GM10847 (cell line): ENCODE results near the gene CAMSAP1.
A peak's percentile ranks its signal among the peaks of the same experiment; 100 is the strongest.

Source experiments
- POLR2A ChIP-seq: IDR thresholded peaks from 2 replicates; pipeline ENCODE4 v1.6.1; 2011; ENCODE audit not compliant: insufficient read length; ENCODE audit errors: extremely low read depth

Gene CAMSAP1

GRCh38 chr9:135907431-135908092 lies at the start of gene CAMSAP1:
TSS of gene CAMSAP1 (minus strand) at chr9:135907546. CDS start at chr9:135907159, 387 bp downstream.
- peak; percentile 61 for TF ChIP-seq POLR2A

DNA sequence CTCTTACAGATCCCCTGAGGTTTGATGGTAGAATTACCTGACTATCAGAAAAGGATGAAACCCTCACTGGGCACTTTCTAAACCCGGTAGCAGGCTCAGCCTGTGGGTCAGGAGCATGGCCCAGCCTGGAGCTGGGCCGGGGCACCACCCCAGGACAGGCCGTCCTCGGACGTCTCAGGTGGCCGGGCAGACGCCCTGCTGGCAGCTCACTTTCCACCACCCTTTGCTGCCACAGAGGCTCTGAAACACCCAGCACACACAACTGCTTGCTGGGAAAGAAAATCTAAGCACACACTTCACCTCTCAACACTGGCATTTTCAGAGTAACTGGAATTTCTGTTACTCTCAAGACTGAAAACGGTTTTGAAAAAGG lies 49.4 kb upstream of the CAMSAP1 start:
- TF ChIP-seq POLR2A = no peak

- TF ChIP-seq POLR2A = no peak
These were observed 48.8 kb upstream of the CAMSAP1 start for GRCh38 chr9:135955934-135956801.

DNA sequence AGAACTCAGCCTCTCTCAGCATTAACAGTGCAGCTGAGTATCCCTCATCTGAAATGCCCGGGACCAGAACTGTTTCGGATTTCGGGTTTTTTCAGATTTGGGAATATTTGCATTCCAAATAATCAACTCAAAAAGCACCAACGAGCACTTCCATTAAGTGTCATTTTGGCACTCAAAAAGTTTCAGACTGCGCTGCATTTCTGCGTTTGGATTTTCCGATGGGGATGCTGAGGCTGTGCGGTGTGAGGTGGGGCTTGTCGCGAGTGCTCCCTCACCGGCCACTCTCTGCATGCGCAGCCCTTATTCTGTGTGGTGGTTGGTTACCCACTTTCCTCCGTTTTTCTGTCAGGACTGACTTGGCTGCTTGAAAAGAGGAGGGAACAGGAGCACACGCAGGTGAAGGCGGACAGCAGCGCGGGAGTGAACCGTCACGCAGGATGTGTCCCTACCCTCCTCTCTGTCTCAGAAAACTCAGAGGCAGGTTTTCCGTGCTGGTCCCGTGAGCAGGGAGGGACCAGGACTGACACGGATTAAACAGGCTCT lies 45.4 kb upstream of the CAMSAP1 start:
- TF ChIP-seq POLR2A = no peak

DNA sequence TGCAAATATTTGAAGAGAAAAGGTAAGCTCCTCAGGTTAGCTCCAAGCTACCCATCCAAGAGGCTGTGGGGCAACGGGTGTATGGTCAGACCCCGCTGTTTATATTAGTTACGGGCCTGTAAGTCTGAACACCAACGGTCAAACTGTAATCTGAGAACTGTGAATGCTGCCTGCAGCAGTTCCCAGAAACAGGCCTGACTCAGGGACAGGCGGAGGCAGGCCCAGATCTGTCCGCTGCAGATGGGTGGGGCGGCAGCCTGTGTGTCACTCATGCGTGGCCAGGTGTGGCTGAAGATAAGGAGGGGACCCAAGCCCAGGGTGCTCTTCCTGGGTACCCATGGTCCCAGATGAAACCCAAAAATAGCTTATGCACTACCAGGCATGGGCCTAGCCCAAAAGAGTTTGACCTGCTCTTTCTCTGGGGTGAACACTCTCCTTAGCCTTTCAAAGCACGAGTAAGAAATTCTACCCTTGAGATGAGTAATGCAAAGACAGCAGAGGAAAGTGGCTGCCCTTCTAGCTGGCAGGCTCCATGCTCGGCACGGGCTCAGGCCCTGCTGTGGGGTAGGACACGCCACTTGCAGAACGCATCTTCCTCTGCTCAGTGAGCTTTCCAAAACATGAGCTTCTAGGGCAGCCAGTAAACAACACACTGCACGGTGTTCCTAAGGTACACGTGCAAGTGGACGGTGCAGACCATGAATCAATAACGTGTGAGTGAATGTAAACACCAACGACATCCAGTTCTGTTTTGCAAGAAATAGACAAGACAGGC lies 44.7 kb upstream of the CAMSAP1 start:
- no peak for TF ChIP-seq POLR2A

- TF ChIP-seq POLR2A = no peak
These were observed 42.9 kb upstream of the CAMSAP1 start for GRCh38 chr9:135950135-135950682.

DNA sequence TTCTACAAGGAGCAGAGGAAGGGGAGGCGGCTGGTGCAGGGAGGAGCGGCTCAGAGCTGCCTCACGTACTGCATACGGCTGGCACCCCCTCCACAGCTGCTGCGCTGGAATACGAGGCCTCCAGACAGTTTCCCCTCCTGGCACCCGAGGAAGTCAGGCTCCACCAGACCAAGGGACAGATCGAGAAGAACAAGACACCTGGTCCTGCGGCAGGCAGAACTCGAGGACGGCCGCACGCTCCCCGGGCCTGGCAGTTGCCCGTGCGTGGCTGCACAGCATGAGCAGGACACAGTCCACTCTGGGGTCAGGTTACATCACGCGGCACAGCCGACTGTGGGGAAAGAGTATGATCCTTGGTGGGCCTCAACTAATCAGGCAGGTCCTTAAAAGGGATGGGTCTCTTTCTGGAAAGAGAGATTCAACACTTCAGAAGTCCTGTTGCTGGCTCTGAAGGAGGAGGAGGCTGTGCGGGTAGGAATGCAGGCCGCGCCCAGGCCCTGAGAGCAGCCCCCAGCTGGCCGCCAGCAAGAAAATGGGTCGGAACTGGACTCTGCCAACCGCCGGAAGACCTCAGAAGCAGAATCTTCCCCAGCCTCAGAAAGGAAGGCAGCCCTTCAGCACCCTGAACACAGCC lies 42.3 kb upstream of the CAMSAP1 start:
- TF ChIP-seq POLR2A = no peak

DNA sequence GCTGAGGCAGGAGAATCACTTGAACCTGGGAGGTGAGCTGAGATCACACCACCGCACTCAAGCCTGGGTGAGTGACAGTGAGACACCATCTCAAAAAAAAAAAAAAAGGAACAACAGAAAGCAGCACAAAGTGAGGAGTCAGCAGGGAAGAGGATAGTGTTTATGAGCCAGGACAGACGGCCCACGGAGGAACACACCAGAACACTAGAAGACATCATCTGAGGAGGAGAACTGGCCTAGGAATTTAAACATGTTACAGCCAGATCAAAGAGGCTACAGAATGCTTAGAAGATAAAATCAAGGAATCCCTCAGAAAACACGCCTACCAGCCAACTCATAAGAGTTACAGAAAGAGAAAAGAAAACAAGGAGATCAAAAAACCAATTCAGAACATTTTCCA lies 41.6 kb upstream of the CAMSAP1 start:
- no peak for TF ChIP-seq POLR2A

DNA sequence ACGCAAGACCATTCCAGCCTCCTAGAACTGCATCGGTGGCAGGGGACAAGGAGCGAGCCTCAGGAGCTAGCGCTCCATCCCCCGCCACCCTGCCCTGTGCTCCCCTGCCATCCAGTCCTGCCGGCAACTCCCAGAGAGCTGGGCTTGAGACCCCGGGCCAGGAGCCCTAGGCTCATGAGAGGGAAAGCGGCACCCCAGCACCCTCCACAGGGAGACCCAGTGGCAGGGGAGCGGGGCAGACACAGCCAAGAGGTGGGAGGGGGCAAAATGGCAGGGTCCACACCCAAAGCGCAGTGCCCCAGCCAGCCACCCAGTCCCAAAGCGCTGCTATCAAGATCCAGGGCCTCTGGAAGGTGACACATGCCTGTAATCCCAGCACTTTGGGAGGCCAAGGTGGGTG lies 41.1 kb upstream of the CAMSAP1 start:
- TF ChIP-seq POLR2A = no peak

DNA sequence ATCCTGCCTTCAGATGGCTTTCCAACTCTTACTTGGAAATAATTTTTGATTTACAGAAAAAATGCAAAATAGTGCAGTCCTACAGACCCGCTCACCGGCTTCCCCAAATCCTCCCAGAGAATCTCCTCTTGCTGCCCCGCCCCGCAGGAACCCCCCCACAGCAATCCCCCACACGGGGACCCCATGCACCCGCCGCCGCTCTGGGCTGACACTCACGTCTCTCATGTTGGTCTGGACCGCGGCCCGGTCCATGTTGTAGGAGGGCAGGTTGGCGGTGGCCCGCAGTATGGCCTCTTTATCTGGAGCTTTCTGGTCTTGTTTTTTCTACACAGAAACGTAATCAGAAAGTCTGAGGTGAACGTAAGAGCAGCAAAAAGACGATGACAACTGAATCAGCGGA lies 40.2 kb upstream of the CAMSAP1 start:
- no peak for TF ChIP-seq POLR2A

GRCh38 chr9:135946392-135946994 lies 39.1 kb upstream of the CAMSAP1 start:
- TF ChIP-seq POLR2A = no peak

- TF ChIP-seq POLR2A = no peak
These were observed 38.6 kb upstream of the CAMSAP1 start for GRCh38 chr9:135945969-135946368.

DNA sequence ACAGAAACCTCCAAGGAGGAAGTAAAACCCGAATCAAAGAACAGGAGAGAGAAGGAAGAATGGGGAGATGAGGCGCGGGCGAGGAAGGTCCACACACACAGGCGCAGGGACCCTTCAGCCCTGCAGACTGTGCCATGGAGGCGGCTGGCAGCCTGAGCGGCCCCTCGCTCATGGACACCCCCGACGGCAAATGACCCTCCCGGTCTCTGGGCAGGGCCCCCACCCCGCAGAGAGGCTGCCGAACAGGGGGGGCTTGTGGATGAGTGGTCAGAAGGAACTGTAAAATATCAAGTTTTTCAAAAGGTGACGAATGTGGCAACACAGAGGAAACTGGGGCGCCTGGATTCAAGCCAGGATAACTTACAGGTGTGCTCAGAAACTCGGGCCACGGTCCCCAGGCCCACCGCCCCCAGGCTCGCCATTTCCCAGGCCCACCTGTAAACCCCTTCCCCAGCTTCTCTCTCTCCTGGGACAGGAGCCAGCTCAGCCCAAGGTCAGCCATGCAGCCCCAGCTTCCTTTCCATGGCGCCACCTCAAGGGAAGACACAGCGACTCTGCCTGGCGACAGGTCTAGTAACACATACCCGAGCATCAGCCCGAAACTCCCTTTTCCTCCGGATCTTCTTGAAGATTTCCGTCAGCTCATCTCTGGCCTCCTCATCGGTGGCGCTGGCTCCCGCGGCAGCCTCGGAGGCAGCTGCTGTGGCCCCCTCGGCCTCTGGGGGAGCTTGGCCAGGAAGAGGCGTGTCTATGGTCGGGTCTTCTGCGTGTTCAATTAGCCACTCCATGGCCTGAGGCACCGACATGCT lies 37.3 kb upstream of the CAMSAP1 start:
- TF ChIP-seq POLR2A = no peak
